ENCODE measurements around the gene UGT2B15.
"Not testable (repeated sequence)": the region's sequence is repeated elsewhere in the genome, so short reads cannot be mapped to it uniquely, and the experiment has no call there.

The UGT2B15 gene

GRCh38 chr4:68670479-68670939 lies at the start of gene UGT2B15:
Gene UGT2B15, minus strand, starts transcription at chr4:68670652. Its CDS starts 34 bp downstream, at chr4:68670618.
- DNase-seq (ENCODE audit: low spot score), result not testable (repeated sequence)

- no peak for DNase-seq (ENCODE audit: low spot score)
These were observed 48.6 kb upstream of the UGT2B15 start for GRCh38 chr4:68719075-68719473.

GRCh38 chr4:68718447-68719074 lies 48.1 kb upstream of the UGT2B15 start:
- no peak for DNase-seq (ENCODE audit: low spot score)

GRCh38 chr4:68717999-68718398 lies 47.5 kb upstream of the UGT2B15 start:
- no peak for DNase-seq (ENCODE audit: low spot score)

- DNase-seq (ENCODE audit: low spot score), result no peak
These were observed 43.9 kb upstream of the UGT2B15 start for GRCh38 chr4:68714400-68714799.

GRCh38 chr4:68712207-68712606 lies 41.8 kb upstream of the UGT2B15 start:
- no peak for DNase-seq (ENCODE audit: low spot score)

- DNase-seq (ENCODE audit: low spot score), result no peak
These were observed 38.1 kb upstream of the UGT2B15 start for GRCh38 chr4:68708566-68708965.

- DNase-seq (ENCODE audit: low spot score), result not testable (repeated sequence)
These were observed 32.7 kb upstream of the UGT2B15 start for GRCh38 chr4:68703168-68703567.

- no peak for DNase-seq (ENCODE audit: low spot score)
These were observed 29.7 kb upstream of the UGT2B15 start for GRCh38 chr4:68700152-68700551.

- DNase-seq (ENCODE audit: low spot score), result no peak
These were observed 23.0 kb upstream of the UGT2B15 start for GRCh38 chr4:68693325-68694075.

- no peak for DNase-seq (ENCODE audit: low spot score)
These were observed 20.7 kb upstream of the UGT2B15 start for GRCh38 chr4:68691186-68691585.

GRCh38 chr4:68683034-68683433 lies 12.6 kb upstream of the UGT2B15 start:
- no peak for DNase-seq (ENCODE audit: low spot score)

- DNase-seq (ENCODE audit: low spot score), result not testable (repeated sequence)
These were observed 10.8 kb upstream of the UGT2B15 start for GRCh38 chr4:68681298-68681697.

GRCh38 chr4:68673143-68673542 lies 2.7 kb upstream of the UGT2B15 start:
- no peak for DNase-seq (ENCODE audit: low spot score)

GRCh38 chr4:68671217-68671616 lies 765 bp upstream of the UGT2B15 start:
- not testable (repeated sequence) for DNase-seq (ENCODE audit: low spot score)

GRCh38 chr4:68668537-68669163 lies 1.8 kb downstream of the UGT2B15 start:
- not testable (repeated sequence) for DNase-seq (ENCODE audit: low spot score)

- not testable (repeated sequence) for DNase-seq (ENCODE audit: low spot score)
These were observed 2.9 kb downstream of the UGT2B15 start for GRCh38 chr4:68667551-68667950.

- not testable (repeated sequence) for DNase-seq (ENCODE audit: low spot score)
These were observed 5.7 kb downstream of the UGT2B15 start for GRCh38 chr4:68664721-68665120.

GRCh38 chr4:68662836-68663574 lies 7.4 kb downstream of the UGT2B15 start:
- not testable (repeated sequence) for DNase-seq (ENCODE audit: low spot score)

- DNase-seq (ENCODE audit: low spot score), result no peak
These were observed 11.8 kb downstream of the UGT2B15 start for GRCh38 chr4:68658672-68659071.

- not testable (repeated sequence) for DNase-seq (ENCODE audit: low spot score)
These were observed 13.3 kb downstream of the UGT2B15 start for GRCh38 chr4:68657022-68657594.

- DNase-seq (ENCODE audit: low spot score), result not testable (repeated sequence)
These were observed 13.9 kb downstream of the UGT2B15 start for GRCh38 chr4:68656445-68656973.

Measured in HuH-7.5 (cell line).